Skeletal muscle satellite cell (primary cell): ENCODE data around the gene SP8.

Experiments
- H3K27me3 ChIP-seq: 2 replicates; pipeline ENCODE4 v1.7.0; 2013; ENCODE audit warnings: low read length; ENCODE audit not compliant: control insufficient read depth, insufficient read depth
- H3K36me3 ChIP-seq: 2 replicates; pipeline ENCODE4 v1.7.0; 2013; ENCODE audit warnings: mild to moderate bottlenecking, control low read depth, low read length; ENCODE audit not compliant: insufficient read depth
- H3K4me1 ChIP-seq: 2 replicates; pipeline ENCODE4 v1.7.0; 2013; ENCODE audit warnings: low read length; ENCODE audit not compliant: control insufficient read depth, insufficient read depth
- H3K4me2 ChIP-seq: 2 replicates; pipeline ENCODE4 v1.7.0; 2013; ENCODE audit warnings: mild to moderate bottlenecking, low read length
- H3K4me3 ChIP-seq: 2 replicates; pipeline ENCODE4 v1.7.0; 2013; ENCODE audit warnings: low read length
- H3K9ac ChIP-seq: 2 replicates; pipeline ENCODE4 v1.7.0; 2013; ENCODE audit warnings: mild to moderate bottlenecking, low read depth, low read length, moderate library complexity
- H3K9me3 ChIP-seq: replicated peaks from 2 replicates; pipeline ENCODE4 v1.7.0; 2013; ENCODE audit warnings: mild to moderate bottlenecking, control low read depth, low read length

The SP8 gene

GRCh38 chr7:20816372-20816959 is 29.8 kb upstream of the SP8 start:
- no peak overlapping the region for H3K4me3 ChIP-seq
- no peaks in the 10 kb centered on the region for H3K4me1 ChIP-seq
- no peaks in the 10 kb centered on the region for H3K9me3 ChIP-seq
- no peaks in the 10 kb centered on the region for H3K36me3 ChIP-seq
- H3K27me3 ChIP-seq = no peaks in the 10 kb centered on the region
- no peak overlapping the region for H3K9ac ChIP-seq
- H3K4me2 ChIP-seq = no peak overlapping the region

- H3K9me3 ChIP-seq = no peaks in the 10 kb centered on the region
- H3K4me1 ChIP-seq = no peaks in the 10 kb centered on the region
- peaks cover 5% of the 10 kb centered on the region for H3K27me3 ChIP-seq
- no peak overlapping the region for H3K9ac ChIP-seq
- H3K4me2 ChIP-seq = no peak overlapping the region
- H3K4me3 ChIP-seq = no peak overlapping the region
- H3K36me3 ChIP-seq = no peaks in the 10 kb centered on the region
Measured at GRCh38 chr7:20804345-20804744, 17.7 kb upstream of the SP8 start.

DNA sequence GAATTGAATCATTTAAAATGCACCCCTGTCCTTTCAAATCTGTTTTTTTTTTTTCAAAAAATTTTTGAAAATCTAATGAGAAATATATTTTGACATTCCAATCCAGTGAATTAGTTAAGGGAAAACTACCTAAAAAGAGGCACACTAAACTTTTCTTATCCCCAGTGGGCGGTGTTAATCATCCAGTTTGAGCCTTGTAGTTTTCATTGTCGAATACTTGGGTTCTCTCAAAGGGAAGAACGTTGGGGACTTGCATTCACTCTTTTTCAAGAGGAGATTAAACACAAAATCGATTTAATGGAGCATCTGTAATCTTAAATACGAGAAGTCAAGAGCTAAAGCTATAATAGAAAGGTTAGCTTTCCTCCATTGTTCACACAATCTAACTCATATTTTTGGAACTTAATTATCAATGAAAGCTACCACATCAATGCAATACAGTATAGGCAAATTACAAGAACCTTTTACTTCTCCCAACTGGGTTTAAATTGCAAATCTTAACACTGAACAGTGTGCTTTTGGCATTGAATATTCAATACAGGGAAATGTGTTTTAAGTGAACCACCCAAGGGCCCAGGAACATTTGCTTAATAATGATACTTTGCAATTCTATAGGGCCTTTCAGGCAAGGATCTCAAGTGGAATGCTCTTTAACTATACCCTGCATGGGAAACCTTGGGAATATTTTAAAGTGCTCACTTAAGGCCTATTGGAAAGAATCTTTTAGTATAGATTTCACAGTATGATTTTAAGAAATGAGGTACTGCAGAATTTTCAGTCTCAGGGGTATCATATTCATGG is 13.1 kb upstream of the SP8 start:
- H3K4me1 ChIP-seq = no peaks in the 10 kb centered on the region
- no peak overlapping the region for H3K4me3 ChIP-seq
- H3K27me3 ChIP-seq = peaks cover 41% of the 10 kb centered on the region
- no peaks in the 10 kb centered on the region for H3K36me3 ChIP-seq
- no peaks in the 10 kb centered on the region for H3K9me3 ChIP-seq
- H3K4me2 ChIP-seq = no peak overlapping the region
- H3K9ac ChIP-seq = no peak overlapping the region

DNA sequence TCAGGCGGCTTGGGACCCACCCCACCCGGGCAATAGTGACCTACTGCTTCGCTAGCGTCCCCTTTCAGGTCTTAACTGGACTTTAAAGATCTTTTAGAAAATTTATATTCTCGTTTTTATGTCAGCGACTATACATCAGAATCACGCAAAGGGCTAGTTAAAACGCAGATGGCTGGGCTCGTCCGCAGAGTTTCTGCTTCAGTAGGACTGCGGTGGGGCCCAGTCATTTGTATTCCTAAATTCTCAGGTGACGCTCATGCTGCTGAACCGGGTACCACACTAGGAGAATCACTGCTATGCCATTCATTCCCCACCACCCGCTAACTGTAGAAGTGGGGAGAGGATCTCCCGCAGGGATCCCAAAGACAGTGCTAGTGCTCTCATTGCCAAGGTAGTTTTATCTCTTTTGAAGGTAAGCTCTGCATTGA is 12.0 kb upstream of the SP8 start:
- Histone ChIP-seq H3K36me3 (no peaks in the 10 kb centered on the region), H3K4me1 (no peaks in the 10 kb centered on the region), H3K4me3 (no peak overlapping the region), H3K9me3 (no peaks in the 10 kb centered on the region), H3K27me3 (peaks cover 51% of the 10 kb centered on the region), H3K4me2 (peak overlapping the region; percentile 76), H3K9ac (no peak overlapping the region)

DNA sequence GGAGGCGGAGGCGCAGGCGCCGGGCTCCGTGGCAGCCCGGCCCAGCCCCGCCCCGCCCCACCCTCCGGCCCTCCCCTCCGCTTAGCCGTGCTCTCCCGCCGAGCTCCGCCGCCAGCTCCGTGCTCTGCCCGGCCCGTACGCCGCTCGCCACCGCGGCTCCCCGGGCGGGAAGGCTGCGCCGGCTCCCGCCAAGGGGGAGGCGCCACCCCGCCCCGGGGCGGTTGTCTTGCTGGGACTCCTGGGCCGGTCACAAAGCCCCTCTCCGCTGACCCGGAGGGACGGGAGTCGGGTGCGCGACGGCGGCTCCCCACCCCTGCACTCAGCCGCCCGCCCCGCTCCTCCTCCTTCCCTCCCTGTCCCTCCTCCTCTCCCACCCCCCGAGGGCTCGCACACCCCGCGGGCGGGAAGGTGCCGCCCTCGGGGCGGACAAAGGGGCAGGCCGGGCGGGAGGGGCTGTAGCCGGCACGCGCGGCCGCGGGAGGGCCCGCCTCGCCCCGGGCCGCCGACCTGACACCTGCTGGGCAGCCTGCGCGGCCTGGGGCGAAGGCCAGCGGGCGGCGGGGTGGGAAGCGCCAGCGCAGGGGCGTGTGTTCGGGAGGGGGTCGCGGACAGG is 11.5 kb upstream of the SP8 start:
- no peak overlapping the region for H3K9ac ChIP-seq
- peak overlapping the region; percentile 55 for H3K4me3 ChIP-seq
- H3K4me2 ChIP-seq = peak overlapping the region; percentile 76
- H3K36me3 ChIP-seq = no peaks in the 10 kb centered on the region
- no peaks in the 10 kb centered on the region for H3K4me1 ChIP-seq
- no peaks in the 10 kb centered on the region for H3K9me3 ChIP-seq
- H3K27me3 ChIP-seq = peaks cover 54% of the 10 kb centered on the region

- H3K9me3 ChIP-seq = no peaks in the 10 kb centered on the region
- peak overlapping the region; percentile 76 for H3K4me2 ChIP-seq
- H3K9ac ChIP-seq = no peak overlapping the region
- H3K4me1 ChIP-seq = no peaks in the 10 kb centered on the region
- H3K36me3 ChIP-seq = no peaks in the 10 kb centered on the region
- peaks cover 60% of the 10 kb centered on the region for H3K27me3 ChIP-seq
- peak overlapping the region; percentile 55 for H3K4me3 ChIP-seq
Measured at GRCh38 chr7:20797462-20798080, 10.9 kb upstream of the SP8 start.

GRCh38 chr7:20797042-20797461 is 10.4 kb upstream of the SP8 start:
- Histone ChIP-seq H3K27me3 (peaks cover 65% of the 10 kb centered on the region), H3K9ac (no peak overlapping the region), H3K4me1 (no peaks in the 10 kb centered on the region), H3K36me3 (no peaks in the 10 kb centered on the region), H3K4me3 (no peak overlapping the region), H3K9me3 (no peaks in the 10 kb centered on the region), H3K4me2 (peak overlapping the region; percentile 76)

DNA sequence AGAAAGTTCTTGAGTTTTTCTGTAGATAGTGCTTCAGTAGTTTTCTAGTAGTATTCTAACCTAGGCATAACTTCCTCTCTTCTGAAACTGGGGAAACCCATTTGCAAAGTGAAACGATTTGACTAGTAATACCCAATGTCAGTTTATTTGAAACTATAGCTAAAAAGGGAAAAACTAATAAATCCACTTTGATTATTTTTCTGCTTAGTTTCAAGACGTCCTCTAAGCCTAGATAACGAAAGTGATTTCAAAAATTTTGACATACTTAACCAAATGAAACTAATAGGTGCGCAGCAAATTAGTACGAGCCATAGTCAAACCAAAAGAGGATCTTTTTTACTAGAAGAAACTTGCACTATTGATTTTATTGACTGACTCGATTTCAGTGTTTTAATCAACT is 9.8 kb upstream of the SP8 start:
- H3K36me3 ChIP-seq = no peaks in the 10 kb centered on the region
- H3K4me1 ChIP-seq = no peaks in the 10 kb centered on the region
- H3K4me3 ChIP-seq = no peak overlapping the region
- H3K27me3 ChIP-seq = peaks cover 70% of the 10 kb centered on the region
- H3K4me2 ChIP-seq = no peak overlapping the region
- no peaks in the 10 kb centered on the region for H3K9me3 ChIP-seq
- H3K9ac ChIP-seq = no peak overlapping the region

DNA sequence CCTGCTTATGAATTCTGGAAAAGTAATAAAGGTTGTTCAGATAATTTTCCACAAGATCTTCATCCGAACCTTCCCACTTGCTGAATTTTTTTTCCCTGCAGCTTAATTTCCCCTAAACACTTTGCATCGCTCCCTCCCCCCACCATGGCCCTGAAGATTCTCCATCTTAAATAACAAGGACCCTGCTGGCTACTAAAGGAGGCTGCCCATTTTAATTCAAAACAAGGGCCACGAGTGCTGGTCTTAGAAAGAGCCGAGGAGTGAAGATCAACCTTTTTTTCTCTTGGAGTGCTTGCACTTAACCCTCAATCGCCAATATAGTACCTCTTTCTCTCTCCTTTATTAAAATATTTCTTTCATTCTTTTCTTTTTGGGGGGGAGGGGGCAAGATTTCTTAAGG is 9.2 kb upstream of the SP8 start:
- H3K9me3 ChIP-seq = no peaks in the 10 kb centered on the region

DNA sequence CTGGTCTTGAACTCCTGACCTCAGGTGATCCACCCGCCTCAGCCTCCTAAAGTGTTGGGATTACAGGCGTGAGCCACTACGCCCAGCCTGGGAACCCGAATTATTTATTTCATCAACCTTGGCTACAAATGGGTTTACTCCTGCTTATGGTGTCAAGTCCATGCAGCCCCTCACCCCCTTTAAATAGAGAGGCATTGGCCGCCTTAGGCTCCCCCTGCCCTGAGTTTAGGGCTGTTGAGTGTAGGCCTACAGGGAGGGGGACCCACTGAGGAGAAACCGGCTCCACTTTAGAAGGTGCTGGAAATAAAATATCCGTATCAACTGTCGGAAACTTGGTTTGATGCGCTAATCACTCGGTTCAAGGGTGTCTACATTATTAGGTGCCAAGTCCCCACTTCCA is 8.7 kb upstream of the SP8 start:
- Histone ChIP-seq H3K4me3 (no peak overlapping the region), H3K9ac (no peak overlapping the region), H3K4me2 (no peak overlapping the region), H3K36me3 (no peaks in the 10 kb centered on the region), H3K27me3 (peaks cover 81% of the 10 kb centered on the region), H3K4me1 (no peaks in the 10 kb centered on the region), H3K9me3 (no peaks in the 10 kb centered on the region)

More for the DNA sequence above, 9.2 kb upstream of the SP8 start:
- peaks cover 76% of the 10 kb centered on the region for H3K27me3 ChIP-seq
- no peak overlapping the region for H3K4me2 ChIP-seq
- no peaks in the 10 kb centered on the region for H3K36me3 ChIP-seq
- no peaks in the 10 kb centered on the region for H3K4me1 ChIP-seq
- no peak overlapping the region for H3K9ac ChIP-seq
- H3K4me3 ChIP-seq = no peak overlapping the region

DNA sequence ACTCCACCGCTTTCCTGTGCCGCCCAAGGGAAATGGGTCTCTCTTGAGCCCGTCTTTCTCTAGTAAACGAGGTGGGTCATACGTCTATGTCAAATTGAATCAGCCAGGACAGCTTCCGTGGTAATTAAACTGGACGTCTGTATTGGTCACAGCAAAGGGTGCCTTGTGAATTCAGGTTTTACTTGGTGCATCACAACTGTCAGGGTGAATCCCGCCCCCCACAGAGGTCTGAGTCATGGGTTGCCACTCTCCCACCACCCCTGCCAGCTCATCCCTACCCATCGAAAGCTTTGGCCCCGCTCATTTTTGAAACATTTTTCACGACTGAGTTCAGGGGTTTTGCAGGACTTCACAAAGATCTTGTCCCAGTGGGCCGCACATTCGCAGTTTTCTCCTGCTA is 8.0 kb upstream of the SP8 start:
- Histone ChIP-seq H3K36me3 (no peaks in the 10 kb centered on the region), H3K4me2 (no peak overlapping the region), H3K4me3 (no peak overlapping the region), H3K9ac (no peak overlapping the region), H3K9me3 (no peaks in the 10 kb centered on the region), H3K27me3 (peaks cover 83% of the 10 kb centered on the region), H3K4me1 (no peaks in the 10 kb centered on the region)
